K562 (cell line): Measurements from ENCODE around the gene CREM. TPM values are rescaled to one million over a fixed set of nuclear protein-coding genes. Genes with fewer than 3 reads are reported as not detected.

Experiments used
- ATAC-seq: fragments of 200-7000 bp; cut with Tn5 transposase; 3 replicates; pipeline ENCODE4 v1.9.1; 2020; ENCODE audit warnings: moderate library complexity
- BruUV-seq: library from RNA; stranded (reverse); fragments of 400-500 nt; replicated peaks from 2 replicates; lab custom pipeline; 2021; lab: Mats Ljungman, UMichigan
- CTCF ChIA-PET: fragments of 300-600 bp; formaldehyde crosslinking; extraction: SDS; loops from one replicate; lab custom pipeline; 2021; ENCODE audit warnings: low intra/inter-chr PET ratio; lab: Yijun Ruan, JAX
- POLR2A ChIA-PET: fragments of 300-600, 350-650 bp; sonication (Branson Sonifier 250); formaldehyde crosslinking; extraction: SDS; loops from one replicate; lab custom pipeline; 2021; ENCODE audit warnings: antibody characterized with exemption, inconsistent platforms; lab: Yijun Ruan, JAX
- DNase-seq, 4 experiments: peaks; one replicate each; pipeline versions ENCODE4 v3.0.0 to v3.0.0-alpha.2; 2011 to 2018; ENCODE audit warnings: low spot score in 3 of 4, mixed read lengths in 3 of 4; ENCODE audit errors: extremely low read depth in 1 of 4
- FAIRE-seq: peaks from 2 replicates; lab custom pipeline; 2011; peaks lifted over from hg19 to GRCh38; lab: Jason Lieb, UNC
- H2AFZ ChIP-seq: 2 replicates; pipeline ENCODE4 v1.6.0; 2011; ENCODE audit warnings: low read depth, low read length, control low read depth, inconsistent platforms
- H3K27ac ChIP-seq: fragments of 200-600 bp; 3 replicates; pipeline ENCODE4 v1.8.0; 2011; ENCODE audit warnings: low read depth, mild to moderate bottlenecking, control low read depth, inconsistent platforms, low read length, moderate library complexity, mixed read lengths; ENCODE audit errors: extremely low read depth
- H3K27me3 ChIP-seq, 2 experiments: fragments of 300-600 bp in 1 of 2; 2 replicates in 1 of 2; 3 replicates in 1 of 2; pipeline versions ENCODE4 v1.6.0 to v1.8.0; 2011; ENCODE audit warnings: inconsistent platforms in 2 of 2, low read length in 2 of 2, mild to moderate bottlenecking in 1 of 2, mixed read lengths in 1 of 2, moderate library complexity in 1 of 2; ENCODE audit not compliant: control insufficient read depth in 2 of 2, insufficient read depth in 2 of 2
- H3K36me3 ChIP-seq: fragments of 300-600 bp; 3 replicates; pipeline ENCODE4 v1.8.0; 2011; ENCODE audit warnings: mild to moderate bottlenecking, low read length, inconsistent platforms; ENCODE audit not compliant: control insufficient read depth, insufficient read depth
- H3K4me1 ChIP-seq, 2 experiments: fragments of 200-600 bp in 1 of 2; replicated peaks in 1 of 2; 2 replicates in 1 of 2; 3 replicates in 1 of 2; pipeline versions ENCODE4 v1.5.1 to v1.8.0; 2011; ENCODE audit warnings: inconsistent platforms in 2 of 2, low read length in 2 of 2, mild to moderate bottlenecking in 1 of 2, mixed read lengths in 1 of 2, moderate library complexity in 1 of 2; ENCODE audit not compliant: control insufficient read depth in 2 of 2, insufficient read depth in 2 of 2
- H3K4me2 ChIP-seq: 2 replicates; pipeline ENCODE4 v1.6.1; 2011; ENCODE audit warnings: low read length, control low read depth, inconsistent platforms, mixed read lengths; ENCODE audit not compliant: insufficient read depth
- H3K4me3 ChIP-seq: fragments of 200-600 bp; sonication (generic), shearing (Covaris generic); 2 replicates; pipeline ENCODE4 v1.5.1; 2016; ENCODE audit warnings: control low read depth, inconsistent platforms
- H3K79me2 ChIP-seq: fragments of 200-600 bp; 3 replicates; pipeline ENCODE4 v1.8.0; 2011; ENCODE audit warnings: low read length, inconsistent platforms; ENCODE audit not compliant: control insufficient read depth, insufficient read depth
- H3K9ac ChIP-seq, 2 experiments: 2 replicates each; pipeline versions ENCODE4 v1.6.0 to v1.6.1; 2011; ENCODE audit warnings: low read depth in 2 of 2, low read length in 2 of 2, control low read depth in 1 of 2, inconsistent platforms in 1 of 2, mild to moderate bottlenecking in 1 of 2, mixed read lengths in 1 of 2; ENCODE audit not compliant: insufficient read depth in 1 of 2
- H3K9me1 ChIP-seq: one replicate; pipeline ENCODE4 v1.6.0; 2011; ENCODE audit warnings: inconsistent platforms, mild to moderate bottlenecking, low read length, moderate library complexity; ENCODE audit not compliant: control insufficient read depth, insufficient read depth
- H3K9me3 ChIP-seq: replicated peaks from 2 replicates; pipeline ENCODE4 v1.5.1; 2011; ENCODE audit warnings: low read depth, low read length, inconsistent platforms; ENCODE audit not compliant: control insufficient read depth, insufficient read depth
- H4K20me1 ChIP-seq: replicated peaks from 2 replicates; pipeline ENCODE4 v1.6.1; 2011; ENCODE audit warnings: low read length, inconsistent platforms, mixed read lengths; ENCODE audit not compliant: control insufficient read depth, insufficient read depth
- ASH1L ChIP-seq: fragments of 450-650 bp; IDR thresholded peaks from 2 replicates; pipeline ENCODE4 v1.6.1; 2018; ENCODE audit warnings: borderline replicate concordance, mild to moderate bottlenecking, low read depth; ENCODE audit not compliant: partially characterized antibody
- ATF1 ChIP-seq, 2 experiments: fragments of 450-650 bp in 1 of 2; IDR thresholded peaks; 2 replicates each; pipeline ENCODE4 v1.6.1; 2016; ENCODE audit warnings: missing compliant biosample characterization in 1 of 2, missing genetic modification characterization in 1 of 2
- CREBBP ChIP-seq: IDR thresholded peaks from one replicate; pipeline ENCODE4 v1.6.1; 2012; ENCODE audit warnings: low read depth, mild to moderate bottlenecking, control low read depth, inconsistent platforms, low read length
- CREM ChIP-seq: IDR thresholded peaks from 2 replicates; pipeline ENCODE4 v1.6.1; 2014; ENCODE audit warnings: antibody characterized with exemption, low read depth
- FOSL1 ChIP-seq: fragments of 200-800 bp; sonication (Bioruptor generic); conservative IDR thresholded peaks from 2 replicates; pipeline ENCODE4 v1.6.1; 2016; ENCODE audit warnings: missing genetic modification characterization, missing compliant biosample characterization
- HLTF ChIP-seq: fragments of 450-650 bp; IDR thresholded peaks from 2 replicates; pipeline ENCODE4 v1.6.1; 2016
- IFI16 ChIP-seq: fragments of 250-450 bp; sonication (Bioruptor Pico); IDR thresholded peaks from 2 replicates; pipeline ENCODE4 v2.1.2; 2022; ENCODE audit warnings: mild to moderate bottlenecking, inconsistent platforms
- NCOA1 ChIP-seq: fragments of 450-650 bp; IDR thresholded peaks from 2 replicates; pipeline ENCODE4 v1.6.1; 2016; ENCODE audit warnings: low read depth
- POLR2A ChIP-seq: fragments of 450-650 bp; conservative IDR thresholded peaks from 2 replicates; pipeline ENCODE4 v1.6.1; 2016
- RAD21 ChIP-seq, 2 experiments: fragments of 250-450 bp in 1 of 2; fragments of 450-650 bp in 1 of 2; sonication (Bioruptor Pico) in 1 of 2; formaldehyde crosslinking in 1 of 2; IDR thresholded peaks in 1 of 2; conservative IDR thresholded peaks in 1 of 2; 2 replicates each; pipeline versions ENCODE4 v1.4.0 to v1.8.0; 2020 to 2022; ENCODE audit warnings: mild to moderate bottlenecking in 2 of 2, moderate library complexity in 1 of 2
- RREB1 ChIP-seq: fragments of 250-450 bp; sonication (Bioruptor Pico); IDR thresholded peaks from 2 replicates; pipeline ENCODE4 v1.4.0; 2020
- SMAD4 ChIP-seq: fragments of 250-450 bp; sonication (Bioruptor Pico); conservative IDR thresholded peaks from 2 replicates; pipeline ENCODE4 v1.8.0; 2021; ENCODE audit warnings: inconsistent platforms, mild to moderate bottlenecking, moderate library complexity
- SMARCA4 ChIP-seq: fragments of 450-650 bp; IDR thresholded peaks from 2 replicates; pipeline ENCODE4 v1.6.1; 2016
- SMARCC2 ChIP-seq: fragments of 450-650 bp; IDR thresholded peaks from 2 replicates; pipeline ENCODE4 v1.6.1; 2017; ENCODE audit warnings: antibody characterized with exemption, moderate library complexity, mild to moderate bottlenecking, low read depth
- TARDBP ChIP-seq: fragments of 450-650 bp; IDR thresholded peaks from 2 replicates; pipeline ENCODE4 v1.6.1; 2016
- ZNF146 ChIP-seq: IDR thresholded peaks from one replicate; pipeline ENCODE4 v1.6.1; 2018; ENCODE audit warnings: missing compliant biosample characterization; ENCODE audit not compliant: unreplicated experiment
- ZNF766 ChIP-seq: fragments of 200-800 bp; sonication (Bioruptor generic); conservative IDR thresholded peaks from 2 replicates; pipeline ENCODE4 v1.6.1; 2016; ENCODE audit warnings: missing genetic modification characterization, missing compliant biosample characterization
- WGBS: fragments of 100-300 bp; shearing (Covaris generic); methylation state at CpG from one replicate; pipeline ENCODE4 v1.1.6; 2016; ENCODE audit warnings: low coverage, mixed read lengths; ENCODE audit not compliant: insufficient coverage; ENCODE audit errors: missing lambda C conversion rate; 5-methylcytosine and 5-hydroxymethylcytosine counted together
- in situ Hi-C: fragments of 300-500 bp; cut with MboI; formaldehyde crosslinking; loops from 4 replicates; pipeline ENCODE4 v1.15.0; 2018; ENCODE audit warnings: inconsistent platforms, mixed read lengths
- intact Hi-C: fragments of 100-400 bp; cut with micrococcal nuclease; formaldehyde crosslinking; loops from 2 replicates; pipeline ENCODE4 v1.14.2; 2022
- polyA plus RNA-seq, 8 experiments: library from polyadenylated mRNA; depleted of rRNA in 4 of 8; stranded (reverse) in 5 of 8; unstranded in 3 of 8; fragments of >200 nt; fragmentation: Nextera tagmentation in 2 of 8; fragmentation: Illumina TruSeq in 1 of 8; extraction: Ambion mirVana in 2 of 8; extraction: Trizol in 1 of 8; gene quantifications; 2 replicates each; pipeline versions ENCODE4 v1.2.1 to v1.2.3, GENCODE V29; 2011 to 2014; ENCODE audit warnings: inconsistent platforms in 1 of 8, missing spikeins in 1 of 8
- total RNA-seq, 7 experiments: library from RNA; depleted of rRNA in 6 of 7; stranded (reverse); fragments of >200 nt in 6 of 7; fragmentation: Illumina TruSeq in 2 of 7; extraction: Trizol in 2 of 7; gene quantifications; 2 replicates each; pipeline versions ENCODE4 v1.2.1 to v1.2.3, GENCODE V29; 2011 to 2021; ENCODE audit warnings: low replicate concordance in 1 of 7

Gene CREM
- total and polyA plus RNA-seq, 9 of the 15 experiments (the other 6 are each of a cell fraction or from before 2014, with no cell fraction given), result 39.1 to 70.2 (median 48.3) TPM

GRCh38 chr10:35195361-35196306 is 69.0 kb downstream of the CREM start (continued):
- TF ChIP-seq FOSL1 (peak; percentile 64), ZNF146 (CRISPR knock-in tag) (no peak), NCOA1 (peak; percentile 96), CREM (peak; percentile 96), TARDBP (peak; percentile 90; the same call in 1 of the 2 replicates), RAD21 (CRISPR knock-in tag; conservative IDR thresholded peaks at IDR 0.05 in 1 of 2, IDR thresholded peaks at IDR 0.05 in 1 of 2) (peak; percentile 45 to 67), SMARCA4 (peak; percentile 71), SMARCC2 (0 out of 2 replicates have a peak, but pooled peaks have one; percentile 37), POLR2A (0 out of 2 replicates have a peak, but pooled peaks have one; percentile 52), HLTF (peak; percentile 81; the same call in 1 of the 2 replicates)

GRCh38 chr10:35200487-35200886 is 73.8 kb downstream of the CREM start:
- H3K9ac ChIP-seq, result no peak overlapping the region
- no peak for FAIRE-seq
- in situ Hi-C loops (no loop called here), intact Hi-C loops (no loop called here)
- CTCF ChIA-PET, result no interaction called here
- WGBS, result 0% methylated on average over 1 of the region's 1 CpG
- no peaks in the 10 kb centered on the region for H3K9me1 ChIP-seq
- POLR2A ChIA-PET, result no interaction called here
- H3K27me3 ChIP-seq, result no peaks in the 10 kb centered on the region
- DNase-seq, result no peak
- BruUV-seq, result no TSS peak
- no peak overlapping the region for H2AFZ ChIP-seq
- H3K27ac ChIP-seq, result no peak overlapping the region
- peaks cover 3% of the 10 kb centered on the region; the same call in 1 of the 3 replicates for H3K79me2 ChIP-seq
- no peaks in the 10 kb centered on the region for H3K9me3 ChIP-seq
- ATAC-seq, result no peak
- H4K20me1 ChIP-seq, result no peaks in the 10 kb centered on the region
- H3K4me2 ChIP-seq, result no peak overlapping the region
- H3K4me3 ChIP-seq, result no peak overlapping the region
- no peaks in the 10 kb centered on the region for H3K36me3 ChIP-seq
- H3K4me1 ChIP-seq, result peaks cover 4 to 6% of the 10 kb centered on the region in 2 experiments
- TF ChIP-seq ASH1L, result no peak
- no peak for TF ChIP-seq SMAD4 (CRISPR knock-in tag)
- no peak for TF ChIP-seq RREB1 (CRISPR knock-in tag)
- TF ChIP-seq ATF1 (CRISPR knock-in tag; IDR thresholded peaks at IDR 0.05), result no peak
- TF ChIP-seq ATF1 (tag; IDR thresholded peaks at IDR 0.05), result no peak
- TF ChIP-seq IFI16 (CRISPR knock-in tag), result no peak
- no peak for TF ChIP-seq ZNF766 (CRISPR knock-in tag)
- TF ChIP-seq CREBBP, result no peak
